OCI-LY7 (cell line): ENCODE measurements around the gene GID8. TPM values are rescaled to one million over a fixed set of nuclear protein-coding genes. Genes with fewer than 3 reads are reported as not detected.

Experiments used
- BruUV-seq: library from RNA; stranded (reverse); fragments of 400-500 nt; replicated peaks from 2 replicates; lab custom pipeline; 2021; lab: Mats Ljungman, UMichigan
- CTCF ChIA-PET: fragments of 300-600 bp; sonication (Branson Sonifier 250); formaldehyde crosslinking; loops from one replicate; lab custom pipeline; 2022; ENCODE audit warnings: antibody characterized with exemption; ENCODE audit not compliant: unreplicated experiment; lab: Charles Lee
- POLR2A ChIA-PET: fragments of 300-600 bp; sonication (Branson Sonifier 250); formaldehyde crosslinking; loops from one replicate; lab custom pipeline; 2022; ENCODE audit warnings: antibody characterized with exemption; lab: Charles Lee
- DNase-seq: peaks from one replicate; pipeline ENCODE4 v3.0.0-alpha.2; 2015; ENCODE audit warnings: low spot score
- H2AFZ ChIP-seq: fragments of 200-600 bp; sonication (generic), shearing (Covaris generic); 2 replicates; pipeline ENCODE4 v1.6.1; 2014; ENCODE audit warnings: mild to moderate bottlenecking, antibody characterized with exemption, low read length, moderate library complexity
- H3K27ac ChIP-seq: fragments of 200-600 bp; sonication (generic); 2 replicates; pipeline ENCODE4 v1.5.1; 2014; ENCODE audit warnings: mixed run types, low read depth, mild to moderate bottlenecking, moderate library complexity, low read length, inconsistent platforms; ENCODE audit not compliant: poor library complexity, severe bottlenecking
- H3K36me3 ChIP-seq: fragments of 200-600 bp; sonication (generic); 2 replicates; pipeline ENCODE4 v1.6.1; 2014; ENCODE audit warnings: mild to moderate bottlenecking, antibody characterized with exemption, low read length, moderate library complexity, mixed read lengths; ENCODE audit not compliant: insufficient read depth
- H3K4me1 ChIP-seq: fragments of 200-600 bp; sonication (generic); 2 replicates; pipeline ENCODE4 v1.5.1; 2014; ENCODE audit warnings: mild to moderate bottlenecking, low read length; ENCODE audit not compliant: insufficient read depth, poor library complexity, severe bottlenecking
- H3K4me2 ChIP-seq: fragments of 200-600 bp; sonication (generic); 2 replicates; pipeline ENCODE4 v1.6.1; 2014; ENCODE audit warnings: mild to moderate bottlenecking, low read length
- H3K4me3 ChIP-seq: fragments of 200-600 bp; sonication (generic); 2 replicates; pipeline ENCODE4 v1.5.1; 2014; ENCODE audit warnings: mild to moderate bottlenecking, low read depth, low read length; ENCODE audit not compliant: poor library complexity, severe bottlenecking
- H3K79me2 ChIP-seq: fragments of 200-600 bp; sonication (generic); 2 replicates; pipeline ENCODE4 v1.6.1; 2016; ENCODE audit warnings: low read depth, mild to moderate bottlenecking, low read length, moderate library complexity, mixed read lengths; ENCODE audit not compliant: insufficient read depth
- H3K9me2 ChIP-seq: fragments of 200-600 bp; sonication (generic); 2 replicates; pipeline ENCODE4 v1.6.1; 2016; ENCODE audit warnings: mild to moderate bottlenecking, low read length, mixed read lengths; ENCODE audit not compliant: insufficient read depth
- H3K9me3 ChIP-seq: fragments of 200-600 bp; sonication (generic); 2 replicates; pipeline ENCODE4 v1.6.1; 2014; ENCODE audit warnings: mild to moderate bottlenecking, mixed run types, low read length, mixed read lengths
- H4K20me1 ChIP-seq: fragments of 200-600 bp; sonication (generic); 2 replicates; pipeline ENCODE4 v1.6.1; 2014; ENCODE audit warnings: mild to moderate bottlenecking, antibody characterized with exemption, low read length, moderate library complexity, mixed read lengths; ENCODE audit not compliant: insufficient read depth
- CTCF ChIP-seq: fragments of 200-600 bp; sonication (generic); conservative IDR thresholded peaks from 2 replicates; pipeline ENCODE4 v1.5.1; 2014; ENCODE audit warnings: mild to moderate bottlenecking, antibody characterized with exemption, low read length, moderate library complexity, mixed read lengths
- EZH2phosphoT487 ChIP-seq: fragments of 200-600 bp; sonication (generic); IDR thresholded peaks from 2 replicates; pipeline ENCODE4 v1.6.1; 2018; ENCODE audit warnings: low read depth, borderline replicate concordance, mild to moderate bottlenecking, mixed run types, antibody characterized with exemption, low read length, moderate library complexity, mixed read lengths
- intact Hi-C: fragments of 100-400 bp; cut with micrococcal nuclease; formaldehyde crosslinking; loops from one replicate; pipeline ENCODE4 v1.10.0; 2022; ENCODE audit not compliant: unreplicated experiment
- total RNA-seq, 2 experiments: library from RNA; depleted of rRNA in 1 of 2; stranded (reverse); fragments of >200 nt in 1 of 2; shearing (Covaris generic) in 1 of 2; gene quantifications; 2 replicates each; pipeline ENCODE4 v1.2.3, GENCODE V29; 2014 to 2022

Gene GID8
- total RNA-seq, 2 experiments from 2014 or later = 28.7 to 47.7 TPM

DNA sequence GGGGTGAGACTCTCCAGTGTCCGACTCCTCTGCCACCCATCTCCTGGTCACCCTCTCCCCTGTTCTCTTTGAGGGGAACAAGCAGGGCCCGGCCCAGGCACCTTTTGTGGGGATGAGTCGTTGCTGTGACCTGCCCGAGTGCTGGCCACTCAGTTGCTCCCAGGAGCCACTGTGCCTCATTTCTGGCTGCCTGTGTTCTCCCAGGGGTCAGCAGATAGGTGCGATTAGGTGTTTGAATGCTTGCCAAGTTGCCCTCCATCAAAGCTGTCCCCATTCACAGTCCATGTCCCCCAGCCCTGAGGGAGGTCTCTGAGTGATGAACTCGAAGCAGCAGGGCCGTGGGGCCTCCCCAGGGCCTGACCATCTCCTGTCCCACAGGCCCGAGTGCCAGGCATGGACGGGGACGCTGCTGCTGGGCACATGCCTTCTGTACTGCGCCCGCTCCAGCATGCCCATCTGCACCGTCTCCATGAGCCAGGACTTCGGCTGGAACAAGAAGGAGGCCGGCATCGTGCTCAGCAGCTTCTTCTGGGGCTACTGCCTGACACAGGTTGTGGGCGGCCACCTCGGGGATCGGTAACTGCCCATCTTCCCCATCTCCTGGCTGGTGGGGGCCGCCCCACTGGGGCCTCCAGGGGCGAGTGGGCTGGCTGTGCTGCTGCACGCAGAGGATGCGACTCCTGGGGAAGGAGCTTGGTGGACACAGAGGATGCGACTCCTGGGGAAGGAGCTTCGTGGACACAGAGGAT is 18.6 kb downstream of the GID8 start:
- Histone ChIP-seq H3K79me2 (no peaks in the 10 kb centered on the region), H2AFZ (no peak overlapping the region), H3K4me1 (peaks cover 24% of the 10 kb centered on the region), H3K4me3 (no peak overlapping the region), H4K20me1 (no peaks in the 10 kb centered on the region), H3K9me3 (no peaks in the 10 kb centered on the region), H3K36me3 (no peaks in the 10 kb centered on the region), H3K27ac (no peak overlapping the region), H3K9me2 (no peaks in the 10 kb centered on the region), H3K4me2 (no peak overlapping the region)
- CTCF ChIA-PET = no interaction called here
- no TSS peak for BruUV-seq
- TF ChIP-seq EZH2phosphoT487 = no peak
- no peak for TF ChIP-seq CTCF
- intact Hi-C loops = loop anchor here (10.0 kb wide), 1 partner anchor 48 kb away; the partner anchor contains the start of gene BHLHE23
- DNase-seq = no peak
- POLR2A ChIA-PET = no interaction called here

GRCh38 chr20:62957136-62958117 is 19.5 kb downstream of the GID8 start:
- no peak overlapping the region for H3K4me3 ChIP-seq
- CTCF ChIA-PET = no interaction called here
- no peaks in the 10 kb centered on the region for H3K9me3 ChIP-seq
- no peak overlapping the region for H3K4me2 ChIP-seq
- no peak overlapping the region for H2AFZ ChIP-seq
- no peak for TF ChIP-seq EZH2phosphoT487
- no peak for TF ChIP-seq CTCF
- intact Hi-C loops = loop anchor here (10.0 kb wide), 1 partner anchor 47 kb away; the partner anchor contains the start of gene BHLHE23
- no peaks in the 10 kb centered on the region for H3K36me3 ChIP-seq
- no TSS peak for BruUV-seq
- POLR2A ChIA-PET = no interaction called here
- no peak for DNase-seq
- no peaks in the 10 kb centered on the region for H4K20me1 ChIP-seq
- H3K9me2 ChIP-seq = no peaks in the 10 kb centered on the region
- H3K4me1 ChIP-seq = peaks cover 24% of the 10 kb centered on the region
- no peaks in the 10 kb centered on the region for H3K79me2 ChIP-seq
- H3K27ac ChIP-seq = no peak overlapping the region
